ENCODE data around the gene UPK3A. TPM values are rescaled to one million over a fixed set of nuclear protein-coding genes. Genes with fewer than 3 reads are reported as not detected.

UPK3A gene
- total and polyA plus RNA-seq, 10 of the 15 experiments (the other 5 are each of a cell fraction or from before 2014, with no cell fraction given), result not detected

DNA sequence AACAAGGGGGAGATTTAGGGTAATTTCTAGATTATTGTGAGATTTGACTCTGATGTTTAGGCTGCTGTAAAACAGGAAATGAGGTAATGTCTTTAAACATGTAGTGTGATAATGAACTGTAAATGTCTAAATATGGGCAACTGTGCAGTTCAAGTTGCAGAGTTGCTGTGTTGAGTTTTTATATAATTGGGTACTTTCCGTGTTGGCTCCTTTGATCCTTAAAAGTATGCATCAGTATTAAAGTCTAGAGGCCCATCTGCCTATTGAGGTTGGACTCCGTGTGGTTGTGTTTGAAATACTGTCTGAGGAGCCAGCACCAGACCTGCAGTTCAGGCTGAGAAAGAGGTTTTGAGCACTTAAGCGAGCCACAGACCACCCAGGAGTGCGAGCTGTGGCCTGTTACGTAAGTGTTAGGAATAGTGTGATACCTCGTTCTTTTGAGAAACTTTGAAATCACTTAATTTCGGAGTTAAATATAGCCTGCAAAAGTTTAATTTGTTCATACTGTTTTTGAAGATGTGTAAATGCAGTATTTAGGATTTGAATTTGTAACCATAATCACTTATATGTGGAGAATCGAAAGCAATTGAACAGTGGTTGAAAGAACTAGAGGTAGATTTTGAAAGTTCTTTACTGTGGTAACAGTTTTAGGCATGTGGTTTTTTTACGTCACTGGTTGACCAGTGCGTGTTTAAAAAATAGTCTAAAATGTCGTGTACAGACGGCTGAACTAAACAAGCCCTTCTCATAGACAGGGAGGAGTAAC is 34.0 kb downstream of the UPK3A start (continued):
- TF ChIP-seq RFX5 (IDR thresholded peaks at IDR 0.05; ENCODE audit: low read depth, low read length), result peak; percentile 11; the same call in 1 of the 2 replicates
- TF ChIP-seq JUND (IDR thresholded peaks at IDR 0.05; ENCODE audit: low read depth, low read length), result 0 out of 2 replicates have a peak, but pooled peaks have one; percentile 4
- TF ChIP-seq NFXL1 (IDR thresholded peaks at IDR 0.05; ENCODE audit: borderline replicate concordance), result no peak
- TF ChIP-seq, protein P1, sequence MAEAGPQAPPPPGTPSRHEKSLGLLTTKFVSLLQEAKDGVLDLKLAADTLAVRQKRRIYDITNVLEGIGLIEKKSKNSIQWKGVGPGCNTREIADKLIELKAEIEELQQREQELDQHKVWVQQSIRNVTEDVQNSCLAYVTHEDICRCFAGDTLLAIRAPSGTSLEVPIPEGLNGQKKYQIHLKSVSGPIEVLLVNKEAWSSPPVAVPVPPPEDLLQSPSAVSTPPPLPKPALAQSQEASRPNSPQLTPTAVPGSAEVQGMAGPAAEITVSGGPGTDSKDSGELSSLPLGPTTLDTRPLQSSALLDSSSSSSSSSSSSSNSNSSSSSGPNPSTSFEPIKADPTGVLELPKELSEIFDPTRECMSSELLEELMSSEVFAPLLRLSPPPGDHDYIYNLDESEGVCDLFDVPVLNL (IDR thresholded peaks at IDR 0.05; ENCODE audit: low read depth, low read length), result no peak
- TF ChIP-seq KAT2A (conservative IDR thresholded peaks at IDR 0.05; ENCODE audit: control insufficient read depth, low read depth, low read length), result no peak
- TF ChIP-seq TCF3 (IDR thresholded peaks at IDR 0.05; ENCODE audit: borderline replicate concordance, insufficient read depth, low read depth, low read length), result no peak
- TF ChIP-seq NBN (IDR thresholded peaks at IDR 0.05), result peak; percentile 85
- TF ChIP-seq, protein P2, sequence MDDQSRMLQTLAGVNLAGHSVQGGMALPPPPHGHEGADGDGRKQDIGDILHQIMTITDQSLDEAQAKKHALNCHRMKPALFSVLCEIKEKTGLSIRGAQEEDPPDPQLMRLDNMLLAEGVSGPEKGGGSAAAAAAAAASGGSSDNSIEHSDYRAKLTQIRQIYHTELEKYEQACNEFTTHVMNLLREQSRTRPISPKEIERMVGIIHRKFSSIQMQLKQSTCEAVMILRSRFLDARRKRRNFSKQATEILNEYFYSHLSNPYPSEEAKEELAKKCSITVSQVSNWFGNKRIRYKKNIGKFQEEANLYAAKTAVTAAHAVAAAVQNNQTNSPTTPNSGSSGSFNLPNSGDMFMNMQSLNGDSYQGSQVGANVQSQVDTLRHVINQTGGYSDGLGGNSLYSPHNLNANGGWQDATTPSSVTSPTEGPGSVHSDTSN (IDR thresholded peaks at IDR 0.05; ENCODE audit: insufficient replicate concordance, low read depth, low read length), result no peak
- no peak for TF ChIP-seq FOS (IDR thresholded peaks at IDR 0.05; ENCODE audit: borderline replicate concordance, extremely low read depth, insufficient read length)
- TF ChIP-seq, protein P3, sequence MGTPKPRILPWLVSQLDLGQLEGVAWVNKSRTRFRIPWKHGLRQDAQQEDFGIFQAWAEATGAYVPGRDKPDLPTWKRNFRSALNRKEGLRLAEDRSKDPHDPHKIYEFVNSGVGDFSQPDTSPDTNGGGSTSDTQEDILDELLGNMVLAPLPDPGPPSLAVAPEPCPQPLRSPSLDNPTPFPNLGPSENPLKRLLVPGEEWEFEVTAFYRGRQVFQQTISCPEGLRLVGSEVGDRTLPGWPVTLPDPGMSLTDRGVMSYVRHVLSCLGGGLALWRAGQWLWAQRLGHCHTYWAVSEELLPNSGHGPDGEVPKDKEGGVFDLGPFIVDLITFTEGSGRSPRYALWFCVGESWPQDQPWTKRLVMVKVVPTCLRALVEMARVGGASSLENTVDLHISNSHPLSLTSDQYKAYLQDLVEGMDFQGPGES (IDR thresholded peaks at IDR 0.05), result no peak
- 0 out of 2 replicates have a peak, but pooled peaks have one; percentile 7 for TF ChIP-seq TBL1XR1 (IDR thresholded peaks at IDR 0.05; ENCODE audit: low read depth, low read length)
- 0 out of 2 replicates have a peak, but pooled peaks have one; percentile 19 for TF ChIP-seq PML (IDR thresholded peaks at IDR 0.05; ENCODE audit: low read length)
- peak; percentile 85 for TF ChIP-seq CREB1 (IDR thresholded peaks at IDR 0.05; ENCODE audit: low read depth)
- no peak for TF ChIP-seq HDAC2 (IDR thresholded peaks at IDR 0.05)
- peak; percentile 36; the same call in 1 of the 2 replicates for TF ChIP-seq SPI1 (IDR thresholded peaks at IDR 0.05; ENCODE audit: borderline replicate concordance, insufficient read depth, low read depth, low read length)
- TF ChIP-seq, protein P4, sequence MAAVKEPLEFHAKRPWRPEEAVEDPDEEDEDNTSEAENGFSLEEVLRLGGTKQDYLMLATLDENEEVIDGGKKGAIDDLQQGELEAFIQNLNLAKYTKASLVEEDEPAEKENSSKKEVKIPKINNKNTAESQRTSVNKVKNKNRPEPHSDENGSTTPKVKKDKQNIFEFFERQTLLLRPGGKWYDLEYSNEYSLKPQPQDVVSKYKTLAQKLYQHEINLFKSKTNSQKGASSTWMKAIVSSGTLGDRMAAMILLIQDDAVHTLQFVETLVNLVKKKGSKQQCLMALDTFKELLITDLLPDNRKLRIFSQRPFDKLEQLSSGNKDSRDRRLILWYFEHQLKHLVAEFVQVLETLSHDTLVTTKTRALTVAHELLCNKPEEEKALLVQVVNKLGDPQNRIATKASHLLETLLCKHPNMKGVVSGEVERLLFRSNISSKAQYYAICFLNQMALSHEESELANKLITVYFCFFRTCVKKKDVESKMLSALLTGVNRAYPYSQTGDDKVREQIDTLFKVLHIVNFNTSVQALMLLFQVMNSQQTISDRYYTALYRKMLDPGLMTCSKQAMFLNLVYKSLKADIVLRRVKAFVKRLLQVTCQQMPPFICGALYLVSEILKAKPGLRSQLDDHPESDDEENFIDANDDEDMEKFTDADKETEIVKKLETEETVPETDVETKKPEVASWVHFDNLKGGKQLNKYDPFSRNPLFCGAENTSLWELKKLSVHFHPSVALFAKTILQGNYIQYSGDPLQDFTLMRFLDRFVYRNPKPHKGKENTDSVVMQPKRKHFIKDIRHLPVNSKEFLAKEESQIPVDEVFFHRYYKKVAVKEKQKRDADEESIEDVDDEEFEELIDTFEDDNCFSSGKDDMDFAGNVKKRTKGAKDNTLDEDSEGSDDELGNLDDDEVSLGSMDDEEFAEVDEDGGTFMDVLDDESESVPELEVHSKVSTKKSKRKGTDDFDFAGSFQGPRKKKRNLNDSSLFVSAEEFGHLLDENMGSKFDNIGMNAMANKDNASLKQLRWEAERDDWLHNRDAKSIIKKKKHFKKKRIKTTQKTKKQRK (IDR thresholded peaks at IDR 0.05; ENCODE audit: low read depth, low read length), result no peak
- TF ChIP-seq, protein P5, sequence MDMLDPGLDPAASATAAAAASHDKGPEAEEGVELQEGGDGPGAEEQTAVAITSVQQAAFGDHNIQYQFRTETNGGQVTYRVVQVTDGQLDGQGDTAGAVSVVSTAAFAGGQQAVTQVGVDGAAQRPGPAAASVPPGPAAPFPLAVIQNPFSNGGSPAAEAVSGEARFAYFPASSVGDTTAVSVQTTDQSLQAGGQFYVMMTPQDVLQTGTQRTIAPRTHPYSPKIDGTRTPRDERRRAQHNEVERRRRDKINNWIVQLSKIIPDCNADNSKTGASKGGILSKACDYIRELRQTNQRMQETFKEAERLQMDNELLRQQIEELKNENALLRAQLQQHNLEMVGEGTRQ (IDR thresholded peaks at IDR 0.05; ENCODE audit: borderline replicate concordance, low read depth, low read length), result no peak
- TF ChIP-seq POLR2AphosphoS2 (IDR thresholded peaks at IDR 0.05; ENCODE audit: low read depth, low read length), result no peak
- TF ChIP-seq BMI1 (IDR thresholded peaks at IDR 0.05; ENCODE audit: borderline replicate concordance), result peak; percentile 26; the same call in 1 of the 2 replicates
- TF ChIP-seq POLR2AphosphoS5 (IDR thresholded peaks at IDR 0.05; ENCODE audit: low read length), result no peak; the same call in 1 of the 2 replicates
- TF ChIP-seq ZNF274 (IDR thresholded peaks at IDR 0.05; ENCODE audit: insufficient read depth, insufficient read length), result no peak
- peak; percentile 73 for TF ChIP-seq CBFB (IDR thresholded peaks at IDR 0.05; ENCODE audit: low read depth)
- TF ChIP-seq YBX1 (IDR thresholded peaks at IDR 0.05), result no peak
